HG03565 (cell line): ENCODE results near the gene ZNF48.

Experiments used
- ATAC-seq: cut with Tn5 transposase; IDR thresholded peaks from one replicate; pipeline ENCODE4 v1.9.1; 2021; ENCODE audit warnings: mild to moderate bottlenecking, moderate library complexity; ENCODE audit not compliant: unreplicated experiment

Gene ZNF48

DNA sequence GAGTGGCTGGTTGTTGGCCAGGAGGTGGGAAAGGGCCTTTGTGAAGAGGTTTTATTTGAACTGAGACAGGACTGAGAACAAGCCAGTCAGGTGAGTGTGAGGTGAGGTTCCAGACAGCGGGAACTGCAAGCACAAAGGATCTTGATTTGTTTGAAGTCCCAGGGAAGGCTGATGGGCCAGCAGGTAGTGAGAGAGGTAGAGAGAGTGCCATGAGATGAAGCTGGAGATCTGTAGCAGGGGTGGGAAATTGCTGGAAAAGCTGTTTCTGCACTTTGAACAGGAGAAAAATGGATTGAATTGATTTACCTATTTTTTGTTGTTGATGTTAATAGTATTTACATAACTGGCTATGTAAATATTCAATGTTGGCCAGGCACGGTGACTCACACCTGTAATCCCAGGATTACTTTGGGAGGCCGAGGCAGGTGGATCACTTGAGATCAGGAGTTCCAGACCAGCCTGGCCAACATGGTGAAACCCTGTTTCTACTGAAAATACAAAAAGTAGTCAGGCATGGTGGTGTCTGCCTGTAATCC is 42.4 kb downstream of the ZNF48 start:
- ATAC-seq: no peak

GRCh38 chr16:30438835-30439234 is 43.6 kb downstream of the ZNF48 start:
- ATAC-seq: no peak

- ATAC-seq: no peak
Observed at GRCh38 chr16:30439720-30440348, 44.6 kb downstream of the ZNF48 start.

DNA sequence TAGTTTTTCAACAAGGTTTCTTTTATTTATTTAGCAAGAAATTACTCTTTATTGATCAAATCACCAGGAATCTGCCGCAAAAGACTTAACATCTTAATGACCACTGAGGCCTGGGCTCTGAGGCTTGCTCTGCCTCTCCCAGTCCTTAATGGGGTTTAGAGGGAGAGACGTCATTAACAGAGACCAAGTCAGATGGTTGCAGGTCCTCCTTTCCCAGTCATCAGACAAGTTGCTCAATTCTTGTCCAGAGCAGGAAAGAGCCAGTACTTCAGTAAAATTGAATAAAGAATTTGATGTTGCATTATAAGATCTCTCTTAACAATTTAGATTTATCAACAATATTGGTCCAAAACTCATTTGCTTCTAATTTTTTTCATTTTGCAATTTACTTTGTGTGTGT is 48.4 kb downstream of the ZNF48 start:
- no peak for ATAC-seq

DNA sequence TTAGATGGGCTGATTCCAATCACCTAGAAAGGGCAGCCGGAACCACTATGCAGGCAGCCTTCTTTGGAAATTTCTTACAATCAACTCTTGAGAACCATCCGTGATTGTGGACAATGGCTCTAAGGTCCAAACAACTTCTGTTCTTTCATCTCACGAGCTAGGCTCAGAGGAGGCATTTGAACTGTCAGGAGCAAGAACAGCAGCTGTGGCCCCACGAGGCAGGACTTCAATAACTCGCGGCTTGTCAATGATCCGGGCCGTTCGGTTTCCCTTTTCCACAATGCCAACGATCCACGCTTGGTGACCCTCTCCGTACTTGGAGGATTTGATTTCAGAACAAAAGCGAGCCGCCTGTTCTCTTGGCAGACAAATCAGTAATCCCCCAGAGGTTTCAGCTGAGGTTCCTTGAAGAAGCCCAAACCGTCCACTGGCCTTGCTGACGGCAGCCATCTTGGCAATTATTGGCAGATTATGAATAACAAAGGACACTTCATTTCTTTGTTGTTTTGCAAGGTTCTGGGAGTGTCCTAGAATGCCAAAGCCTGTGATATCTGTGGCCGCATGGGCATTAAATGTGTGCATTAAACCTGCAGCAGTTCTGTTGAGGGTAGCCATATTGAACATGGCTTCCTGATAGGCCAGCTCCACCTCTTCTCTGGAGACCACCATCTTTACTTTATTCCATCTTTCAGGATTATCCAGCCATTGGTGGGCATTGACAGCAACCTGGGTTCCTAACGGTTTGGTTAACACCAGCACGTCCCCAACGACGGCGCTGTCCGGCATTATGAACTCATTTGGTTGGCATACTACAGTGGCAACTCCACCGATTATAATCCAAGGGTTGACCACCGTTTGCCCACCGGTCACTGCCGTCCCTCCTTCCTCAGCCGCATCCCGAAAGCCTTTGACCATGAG is 49.3 kb downstream of the ZNF48 start:
- no peak for ATAC-seq

- ATAC-seq: no peak
Observed at GRCh38 chr16:30445149-30445407, 49.9 kb downstream of the ZNF48 start.

DNA sequence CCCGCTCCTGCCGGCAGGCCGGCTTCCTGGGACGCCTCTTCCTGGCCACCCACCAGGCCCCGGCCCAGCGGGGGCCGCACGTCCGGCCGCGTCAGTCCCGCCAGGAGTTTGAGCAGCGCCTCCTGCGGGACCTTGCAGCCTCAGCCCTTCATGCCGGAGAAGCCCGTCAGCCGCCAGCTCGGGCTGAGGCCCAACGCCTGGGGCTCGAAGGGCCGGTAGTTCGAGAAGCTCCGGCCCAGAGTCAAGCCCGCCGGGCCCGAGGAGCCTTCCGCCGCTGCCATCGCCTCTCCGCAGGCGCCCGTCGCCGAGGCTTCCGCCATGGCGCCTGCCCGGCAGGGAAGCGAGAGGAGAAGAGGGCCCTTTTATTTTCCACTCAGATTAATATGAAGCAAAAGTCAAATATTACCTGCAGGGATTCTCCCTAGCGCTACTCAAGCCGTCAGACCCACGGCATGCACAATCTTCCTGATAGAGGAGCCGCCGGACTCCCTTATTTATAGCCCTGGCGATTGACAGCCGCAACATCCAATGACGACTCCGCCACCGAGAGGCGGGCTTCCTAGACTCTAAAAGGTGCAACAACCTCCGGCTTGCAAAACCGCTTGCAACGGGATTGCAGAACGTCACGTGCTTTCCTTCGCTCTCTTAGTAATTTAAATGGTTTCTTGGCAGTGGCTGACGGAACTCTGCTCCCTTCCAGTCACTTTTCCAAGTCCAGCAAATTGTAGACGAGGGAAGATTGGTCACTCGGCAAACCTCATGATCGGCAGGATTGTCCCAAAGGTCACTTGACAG is 50.4 kb downstream of the ZNF48 start, which contains the start of gene SEPHS2:
SEPHS2 (minus strand) TSS at position 467 of the 795 bp plus-strand sequence; CDS start at position 320, 147 bp downstream.
- peak; percentile 74 for ATAC-seq

- ATAC-seq: no peak
Observed at GRCh38 chr16:30446203-30446595, 51.0 kb downstream of the ZNF48 start.

- ATAC-seq: no peak
Observed at GRCh38 chr16:30447512-30448226, 52.4 kb downstream of the ZNF48 start.

DNA sequence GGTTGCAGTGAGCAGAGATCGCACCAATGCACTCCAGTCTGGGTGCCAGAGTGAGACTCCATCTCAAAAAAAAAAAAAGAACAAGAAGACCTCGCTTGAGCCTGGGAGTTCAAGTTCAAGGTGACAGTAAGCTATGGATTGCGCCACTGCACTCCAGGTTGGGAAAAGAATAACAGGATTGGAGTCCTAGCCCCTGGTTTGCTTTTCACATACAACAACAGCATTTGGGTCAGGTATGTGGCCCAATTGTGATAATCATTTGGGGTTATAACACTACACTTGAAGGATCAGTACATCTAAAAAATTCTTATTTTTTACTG is 53.9 kb downstream of the ZNF48 start:
- no peak for ATAC-seq
